SK-N-SH treated with all-trans-retinoic acid at 6 μM for 48 hours (cell line): ENCODE data around the gene UGT2A3.

Source experiments
- ATAC-seq: fragments of 200-7000 bp; cut with Tn5 transposase; 3 replicates; pipeline ENCODE4 v1.9.1; 2020; ENCODE audit warnings: mild to moderate bottlenecking, moderate library complexity
- BACH2 ChIP-seq: fragments of 250-450 bp; sonication (Bioruptor Pico); IDR thresholded peaks from 2 replicates; pipeline ENCODE4 v1.9.0; 2021; ENCODE audit warnings: mild to moderate bottlenecking, borderline replicate concordance
- CSDC2 ChIP-seq: fragments of 250-450 bp; sonication (Bioruptor Pico); IDR thresholded peaks from 2 replicates; pipeline ENCODE4 v1.5.0; 2020; ENCODE audit warnings: mild to moderate bottlenecking, moderate library complexity
- ESRRG ChIP-seq: fragments of 250-450 bp; sonication (Bioruptor Pico); IDR thresholded peaks from 2 replicates; pipeline ENCODE4 v1.6.1; 2021; ENCODE audit warnings: mild to moderate bottlenecking
- GLIS3 ChIP-seq: fragments of 250-450 bp; sonication (Bioruptor Pico); IDR thresholded peaks from 2 replicates; pipeline ENCODE4 v1.5.0; 2020; ENCODE audit warnings: mild to moderate bottlenecking, moderate library complexity
- ISL1 ChIP-seq: fragments of 250-450 bp; sonication (Bioruptor Pico); IDR thresholded peaks from 2 replicates; pipeline ENCODE4 v2.1.2; 2022; ENCODE audit warnings: mild to moderate bottlenecking, moderate library complexity
- OSR1 ChIP-seq: fragments of 250-450 bp; sonication (Bioruptor Pico); IDR thresholded peaks from 2 replicates; pipeline ENCODE4 v1.8.0; 2022; ENCODE audit warnings: moderate library complexity, mild to moderate bottlenecking, inconsistent platforms
- PPARA ChIP-seq: fragments of 250-450 bp; sonication (Bioruptor Pico); IDR thresholded peaks from 2 replicates; pipeline ENCODE4 v1.5.0; 2020; ENCODE audit warnings: mild to moderate bottlenecking, borderline replicate concordance
- RARB ChIP-seq: fragments of 250-450 bp; sonication (Bioruptor Pico); IDR thresholded peaks from 2 replicates; pipeline ENCODE4 v1.8.0; 2021; ENCODE audit warnings: mild to moderate bottlenecking, moderate library complexity
- SNAI2 ChIP-seq: fragments of 250-450 bp; sonication (Bioruptor Pico); IDR thresholded peaks from 2 replicates; pipeline ENCODE4 v1.5.0; 2020; ENCODE audit warnings: mild to moderate bottlenecking, moderate library complexity
- TCF4 ChIP-seq: fragments of 250-450 bp; sonication (Bioruptor Pico); IDR thresholded peaks from 2 replicates; pipeline ENCODE4 v1.8.0; 2021; ENCODE audit warnings: mild to moderate bottlenecking, moderate library complexity, borderline replicate concordance
- TOX ChIP-seq: fragments of 250-450 bp; sonication (Bioruptor Pico); IDR thresholded peaks from 2 replicates; pipeline ENCODE4 v1.8.0; 2021; ENCODE audit warnings: mild to moderate bottlenecking, moderate library complexity, borderline replicate concordance
- ZC3H10 ChIP-seq: fragments of 250-450 bp; sonication (Bioruptor Pico); IDR thresholded peaks from 2 replicates; pipeline ENCODE4 v1.5.1; 2021; ENCODE audit warnings: mild to moderate bottlenecking, moderate library complexity
- ZFP3 ChIP-seq: fragments of 250-450 bp; sonication (Bioruptor Pico); IDR thresholded peaks from 2 replicates; pipeline ENCODE4 v1.5.0; 2020; ENCODE audit warnings: mild to moderate bottlenecking, moderate library complexity
- ZFP30 ChIP-seq: fragments of 450-650 bp; formaldehyde crosslinking; IDR thresholded peaks from 2 replicates; pipeline ENCODE4 v1.5.0; 2022; ENCODE audit warnings: mild to moderate bottlenecking, moderate library complexity
- ZNF565 ChIP-seq: fragments of 450-650 bp; formaldehyde crosslinking; conservative IDR thresholded peaks from 2 replicates; pipeline ENCODE4 v1.5.0; 2020; ENCODE audit warnings: low read depth, mild to moderate bottlenecking, moderate library complexity
- ZNF70 ChIP-seq: fragments of 450-650 bp; formaldehyde crosslinking; IDR thresholded peaks from 2 replicates; pipeline ENCODE4 v1.5.0; 2020; ENCODE audit warnings: mild to moderate bottlenecking, moderate library complexity
- ZNF8 ChIP-seq: fragments of 450-650 bp; formaldehyde crosslinking; IDR thresholded peaks from 2 replicates; pipeline ENCODE4 v1.5.0; 2020; ENCODE audit warnings: mild to moderate bottlenecking, moderate library complexity
- TF ChIP-seq, protein P1 (sequence below): fragments of 250-450 bp; sonication (Bioruptor Pico); IDR thresholded peaks from 2 replicates; pipeline ENCODE4 v1.8.0; 2020; ENCODE audit warnings: mild to moderate bottlenecking, moderate library complexity, borderline replicate concordance
- TF ChIP-seq, protein P2 (sequence below): fragments of 250-450 bp; sonication (Bioruptor Pico); IDR thresholded peaks from 2 replicates; pipeline ENCODE4 v1.5.1; 2020; ENCODE audit warnings: low read depth, mild to moderate bottlenecking, moderate library complexity
- TF ChIP-seq, protein P3 (sequence below): fragments of 250-450 bp; sonication (Bioruptor Pico); IDR thresholded peaks from 2 replicates; pipeline ENCODE4 v1.8.0; 2021; ENCODE audit warnings: low read depth, mild to moderate bottlenecking, moderate library complexity, borderline replicate concordance
- TF ChIP-seq, protein P4 (sequence below): fragments of 250-450 bp; sonication (Bioruptor Pico); IDR thresholded peaks from 2 replicates; pipeline ENCODE4 v1.5.0; 2020; ENCODE audit warnings: mild to moderate bottlenecking, moderate library complexity
- TF ChIP-seq, protein P5 (sequence below): fragments of 250-450 bp; sonication (Bioruptor Pico); IDR thresholded peaks from 2 replicates; pipeline ENCODE4 v1.5.1; 2021; ENCODE audit warnings: mild to moderate bottlenecking, moderate library complexity

The UGT2A3 gene

DNA sequence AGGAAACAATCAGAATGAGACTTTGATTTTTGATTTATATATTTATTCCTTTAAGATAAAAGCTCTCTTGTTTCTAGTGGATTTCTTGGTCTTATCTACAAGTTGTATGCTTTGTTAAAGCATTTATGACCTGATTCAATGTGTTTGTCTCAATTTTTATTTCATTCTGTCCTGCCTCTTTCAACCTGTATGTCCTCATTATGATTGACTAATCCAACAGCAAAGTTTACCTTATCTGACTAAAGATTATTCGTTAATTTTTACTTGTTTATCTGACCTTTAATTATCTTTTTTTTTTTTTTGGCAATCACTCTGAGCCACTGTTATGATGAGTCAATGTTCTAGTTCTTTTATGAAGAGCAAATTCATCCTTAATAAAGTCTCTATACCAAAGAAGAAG, 54.9 kb downstream of the UGT2A3 start:
- TF ChIP-seq TOX (CRISPR knock-in tag) = no peak
- no peak for TF ChIP-seq ISL1
- TF ChIP-seq, protein P1, sequence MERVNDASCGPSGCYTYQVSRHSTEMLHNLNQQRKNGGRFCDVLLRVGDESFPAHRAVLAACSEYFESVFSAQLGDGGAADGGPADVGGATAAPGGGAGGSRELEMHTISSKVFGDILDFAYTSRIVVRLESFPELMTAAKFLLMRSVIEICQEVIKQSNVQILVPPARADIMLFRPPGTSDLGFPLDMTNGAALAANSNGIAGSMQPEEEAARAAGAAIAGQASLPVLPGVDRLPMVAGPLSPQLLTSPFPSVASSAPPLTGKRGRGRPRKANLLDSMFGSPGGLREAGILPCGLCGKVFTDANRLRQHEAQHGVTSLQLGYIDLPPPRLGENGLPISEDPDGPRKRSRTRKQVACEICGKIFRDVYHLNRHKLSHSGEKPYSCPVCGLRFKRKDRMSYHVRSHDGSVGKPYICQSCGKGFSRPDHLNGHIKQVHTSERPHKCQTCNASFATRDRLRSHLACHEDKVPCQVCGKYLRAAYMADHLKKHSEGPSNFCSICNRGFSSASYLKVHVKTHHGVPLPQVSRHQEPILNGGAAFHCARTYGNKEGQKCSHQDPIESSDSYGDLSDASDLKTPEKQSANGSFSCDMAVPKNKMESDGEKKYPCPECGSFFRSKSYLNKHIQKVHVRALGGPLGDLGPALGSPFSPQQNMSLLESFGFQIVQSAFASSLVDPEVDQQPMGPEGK (CRISPR knock-in tag) = no peak
- TF ChIP-seq, protein P2, sequence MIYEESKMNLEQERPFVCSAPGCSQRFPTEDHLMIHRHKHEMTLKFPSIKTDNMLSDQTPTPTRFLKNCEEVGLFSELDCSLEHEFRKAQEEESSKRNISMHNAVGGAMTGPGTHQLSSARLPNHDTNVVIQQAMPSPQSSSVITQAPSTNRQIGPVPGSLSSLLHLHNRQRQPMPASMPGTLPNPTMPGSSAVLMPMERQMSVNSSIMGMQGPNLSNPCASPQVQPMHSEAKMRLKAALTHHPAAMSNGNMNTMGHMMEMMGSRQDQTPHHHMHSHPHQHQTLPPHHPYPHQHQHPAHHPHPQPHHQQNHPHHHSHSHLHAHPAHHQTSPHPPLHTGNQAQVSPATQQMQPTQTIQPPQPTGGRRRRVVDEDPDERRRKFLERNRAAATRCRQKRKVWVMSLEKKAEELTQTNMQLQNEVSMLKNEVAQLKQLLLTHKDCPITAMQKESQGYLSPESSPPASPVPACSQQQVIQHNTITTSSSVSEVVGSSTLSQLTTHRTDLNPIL (CRISPR knock-in tag) = no peak
- TF ChIP-seq ZNF8 (CRISPR knock-in tag) = no peak
- TF ChIP-seq, protein P3, sequence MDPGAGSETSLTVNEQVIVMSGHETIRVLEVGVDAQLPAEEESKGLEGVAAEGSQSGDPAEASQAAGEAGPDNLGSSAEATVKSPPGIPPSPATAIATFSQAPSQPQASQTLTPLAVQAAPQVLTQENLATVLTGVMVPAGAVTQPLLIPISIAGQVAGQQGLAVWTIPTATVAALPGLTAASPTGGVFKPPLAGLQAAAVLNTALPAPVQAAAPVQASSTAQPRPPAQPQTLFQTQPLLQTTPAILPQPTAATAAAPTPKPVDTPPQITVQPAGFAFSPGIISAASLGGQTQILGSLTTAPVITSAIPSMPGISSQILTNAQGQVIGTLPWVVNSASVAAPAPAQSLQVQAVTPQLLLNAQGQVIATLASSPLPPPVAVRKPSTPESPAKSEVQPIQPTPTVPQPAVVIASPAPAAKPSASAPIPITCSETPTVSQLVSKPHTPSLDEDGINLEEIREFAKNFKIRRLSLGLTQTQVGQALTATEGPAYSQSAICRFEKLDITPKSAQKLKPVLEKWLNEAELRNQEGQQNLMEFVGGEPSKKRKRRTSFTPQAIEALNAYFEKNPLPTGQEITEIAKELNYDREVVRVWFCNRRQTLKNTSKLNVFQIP (CRISPR knock-in tag) = no peak
- no peak for TF ChIP-seq ZFP30 (CRISPR knock-in tag)
- TF ChIP-seq CSDC2 (CRISPR knock-in tag) = no peak
- TF ChIP-seq PPARA (CRISPR knock-in tag) = no peak
- TF ChIP-seq SNAI2 (CRISPR knock-in tag) = no peak
- TF ChIP-seq ZC3H10 (CRISPR knock-in tag) = no peak
- no peak for TF ChIP-seq OSR1 (CRISPR knock-in tag)
- no peak for TF ChIP-seq TCF4 (CRISPR knock-in tag)
- no peak for TF ChIP-seq BACH2
- TF ChIP-seq, protein P4, sequence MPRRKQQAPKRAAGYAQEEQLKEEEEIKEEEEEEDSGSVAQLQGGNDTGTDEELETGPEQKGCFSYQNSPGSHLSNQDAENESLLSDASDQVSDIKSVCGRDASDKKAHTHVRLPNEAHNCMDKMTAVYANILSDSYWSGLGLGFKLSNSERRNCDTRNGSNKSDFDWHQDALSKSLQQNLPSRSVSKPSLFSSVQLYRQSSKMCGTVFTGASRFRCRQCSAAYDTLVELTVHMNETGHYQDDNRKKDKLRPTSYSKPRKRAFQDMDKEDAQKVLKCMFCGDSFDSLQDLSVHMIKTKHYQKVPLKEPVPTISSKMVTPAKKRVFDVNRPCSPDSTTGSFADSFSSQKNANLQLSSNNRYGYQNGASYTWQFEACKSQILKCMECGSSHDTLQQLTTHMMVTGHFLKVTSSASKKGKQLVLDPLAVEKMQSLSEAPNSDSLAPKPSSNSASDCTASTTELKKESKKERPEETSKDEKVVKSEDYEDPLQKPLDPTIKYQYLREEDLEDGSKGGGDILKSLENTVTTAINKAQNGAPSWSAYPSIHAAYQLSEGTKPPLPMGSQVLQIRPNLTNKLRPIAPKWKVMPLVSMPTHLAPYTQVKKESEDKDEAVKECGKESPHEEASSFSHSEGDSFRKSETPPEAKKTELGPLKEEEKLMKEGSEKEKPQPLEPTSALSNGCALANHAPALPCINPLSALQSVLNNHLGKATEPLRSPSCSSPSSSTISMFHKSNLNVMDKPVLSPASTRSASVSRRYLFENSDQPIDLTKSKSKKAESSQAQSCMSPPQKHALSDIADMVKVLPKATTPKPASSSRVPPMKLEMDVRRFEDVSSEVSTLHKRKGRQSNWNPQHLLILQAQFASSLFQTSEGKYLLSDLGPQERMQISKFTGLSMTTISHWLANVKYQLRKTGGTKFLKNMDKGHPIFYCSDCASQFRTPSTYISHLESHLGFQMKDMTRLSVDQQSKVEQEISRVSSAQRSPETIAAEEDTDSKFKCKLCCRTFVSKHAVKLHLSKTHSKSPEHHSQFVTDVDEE = no peak
- TF ChIP-seq ZNF70 (CRISPR knock-in tag) = no peak
- TF ChIP-seq GLIS3 (CRISPR knock-in tag) = no peak
- TF ChIP-seq RARB = no peak
- no peak for TF ChIP-seq ZFP3 (CRISPR knock-in tag)
- no peak for TF ChIP-seq ESRRG (CRISPR knock-in tag)

DNA sequence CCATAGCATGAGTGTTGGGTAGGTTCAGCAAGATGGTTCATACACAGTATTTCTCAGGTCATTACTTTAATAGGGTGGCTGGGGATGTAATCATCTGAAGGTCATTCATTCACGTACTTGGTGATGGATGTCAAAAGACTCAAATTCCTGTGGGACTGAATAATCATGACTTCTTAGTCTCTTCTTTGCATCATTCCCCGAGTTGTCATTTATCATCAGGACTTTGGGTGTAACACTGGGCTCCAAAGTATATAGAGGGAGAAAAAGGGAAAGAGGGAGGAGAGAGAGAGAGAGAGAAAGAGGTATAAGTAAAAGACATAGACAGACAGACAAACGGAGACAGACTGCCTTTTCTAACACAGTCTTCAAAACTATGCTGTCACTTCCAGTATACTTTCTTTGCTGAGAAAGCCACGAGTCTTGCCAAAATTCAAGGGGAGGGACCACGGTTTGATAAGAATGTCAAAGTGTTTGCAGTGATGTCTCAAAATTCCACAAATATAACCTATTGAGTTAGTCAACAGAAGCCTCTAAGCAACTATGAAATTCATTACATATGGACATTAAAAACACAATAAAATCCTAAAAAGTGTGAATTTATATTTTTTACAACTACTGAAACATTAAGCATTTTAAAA, 55.9 kb downstream of the UGT2A3 start:
- no peak for ATAC-seq
- TF ChIP-seq ZFP3 (CRISPR knock-in tag) (no peak), ZNF8 (CRISPR knock-in tag) (no peak), RARB (no peak)

More for the DNA sequence above, 54.9 kb downstream of the UGT2A3 start:
- ATAC-seq = no peak

DNA sequence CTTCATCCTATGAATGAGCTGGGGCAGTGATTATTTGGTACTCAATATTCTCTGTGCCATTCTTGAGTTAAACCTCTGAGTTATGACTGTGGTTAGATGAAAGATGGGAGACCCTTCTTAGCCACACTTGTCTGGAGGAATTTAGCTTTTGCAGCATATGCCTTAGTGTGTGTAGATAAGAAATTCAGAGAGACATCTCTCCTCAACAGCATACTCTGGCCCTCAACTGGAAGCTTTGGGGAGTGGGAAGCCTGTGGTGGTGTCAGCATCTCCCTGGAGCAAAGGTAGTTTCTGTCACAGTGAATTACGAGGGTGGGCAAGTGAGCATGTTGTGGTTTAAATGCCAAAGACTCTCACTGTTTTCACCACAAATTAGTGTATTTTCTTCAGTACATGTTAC, 58.7 kb downstream of the UGT2A3 start:
- no peak for ATAC-seq
- no peak for TF ChIP-seq GLIS3 (CRISPR knock-in tag)
- TF ChIP-seq, protein P1 (CRISPR knock-in tag) = no peak
- TF ChIP-seq ZNF565 (CRISPR knock-in tag) = no peak
- TF ChIP-seq CSDC2 (CRISPR knock-in tag) = no peak
- no peak for TF ChIP-seq ESRRG (CRISPR knock-in tag)
- no peak for TF ChIP-seq ZFP3 (CRISPR knock-in tag)
- TF ChIP-seq, protein P5, sequence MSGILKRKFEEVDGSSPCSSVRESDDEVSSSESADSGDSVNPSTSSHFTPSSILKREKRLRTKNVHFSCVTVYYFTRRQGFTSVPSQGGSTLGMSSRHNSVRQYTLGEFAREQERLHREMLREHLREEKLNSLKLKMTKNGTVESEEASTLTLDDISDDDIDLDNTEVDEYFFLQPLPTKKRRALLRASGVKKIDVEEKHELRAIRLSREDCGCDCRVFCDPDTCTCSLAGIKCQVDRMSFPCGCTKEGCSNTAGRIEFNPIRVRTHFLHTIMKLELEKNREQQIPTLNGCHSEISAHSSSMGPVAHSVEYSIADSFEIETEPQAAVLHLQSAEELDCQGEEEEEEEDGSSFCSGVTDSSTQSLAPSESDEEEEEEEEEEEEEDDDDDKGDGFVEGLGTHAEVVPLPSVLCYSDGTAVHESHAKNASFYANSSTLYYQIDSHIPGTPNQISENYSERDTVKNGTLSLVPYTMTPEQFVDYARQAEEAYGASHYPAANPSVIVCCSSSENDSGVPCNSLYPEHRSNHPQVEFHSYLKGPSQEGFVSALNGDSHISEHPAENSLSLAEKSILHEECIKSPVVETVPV = no peak
- TF ChIP-seq, protein P3 (CRISPR knock-in tag) = no peak
- TF ChIP-seq, protein P4 = no peak
